NOMO-1 treated with DMSO at 0.1 percent for 48 hours (cell line): ENCODE results near the gene ALOXE3.
A peak's percentile ranks its signal among the peaks of the same experiment; 100 is the strongest.
"Not testable (repeated sequence)": the region's sequence is repeated elsewhere in the genome, so short reads cannot be mapped to it uniquely, and the experiment has no call there.

ENCODE experiments used
- DNase-seq: peaks from one replicate; lab custom pipeline; 2025; ENCODE audit not compliant: unreplicated experiment; lab: John Stamatoyannopoulos, UW

The ALOXE3 gene

GRCh38 chr17:8122924-8123694 is 4.8 kb upstream of the ALOXE3 start:
- no peak for DNase-seq

- DNase-seq: no peak
These were observed 4.2 kb upstream of the ALOXE3 start for GRCh38 chr17:8122422-8122923.

GRCh38 chr17:8121681-8122421 is 3.5 kb upstream of the ALOXE3 start:
- DNase-seq: peak; percentile 44

GRCh38 chr17:8121407-8121680 is 3.0 kb upstream of the ALOXE3 start:
- DNase-seq: no peak

DNA sequence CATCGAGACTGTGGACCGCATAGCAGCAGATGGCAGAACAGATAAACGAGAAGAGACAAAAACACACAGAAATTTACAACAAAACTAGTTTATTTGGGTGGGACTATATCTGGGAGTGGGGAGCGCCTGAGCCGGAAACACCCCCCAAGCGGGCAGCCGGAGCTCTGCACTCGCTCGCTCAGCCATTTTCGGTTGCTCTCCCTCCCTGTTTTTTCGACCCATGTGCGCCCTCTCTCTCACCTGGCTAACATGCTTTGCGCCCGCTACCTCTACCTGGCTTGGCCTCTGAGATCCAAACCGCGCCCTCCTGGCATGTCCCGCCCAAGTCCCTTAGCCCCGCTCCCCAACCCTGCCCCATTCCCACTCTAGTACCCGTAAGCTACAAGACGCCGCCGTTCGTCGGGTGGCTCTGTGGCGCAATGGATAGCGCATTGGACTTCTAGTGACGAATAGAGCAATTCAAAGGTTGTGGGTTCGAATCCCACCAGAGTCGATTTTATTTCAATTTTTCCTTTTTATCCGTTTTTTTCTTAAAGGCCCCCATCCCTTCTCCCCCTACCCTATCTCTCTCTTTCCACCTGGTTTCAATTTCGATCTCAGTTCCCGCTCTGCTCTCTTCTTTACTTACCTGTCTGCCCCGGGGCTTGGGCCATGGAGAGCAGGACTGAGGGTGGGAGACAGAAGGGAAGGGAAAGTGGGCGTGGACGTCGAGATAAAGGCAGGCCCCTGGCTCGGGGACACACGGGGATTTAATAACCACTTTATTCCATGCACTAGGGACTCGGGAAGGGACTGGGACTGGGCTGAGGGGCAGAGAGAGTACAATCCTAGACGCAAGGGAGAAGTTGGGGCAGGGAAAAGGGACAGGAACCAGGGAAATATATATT is 2.4 kb upstream of the ALOXE3 start:
- peak; percentile 47 for DNase-seq

- DNase-seq: peak; percentile 81
These were observed 1.5 kb upstream of the ALOXE3 start for GRCh38 chr17:8119581-8120519.

DNA sequence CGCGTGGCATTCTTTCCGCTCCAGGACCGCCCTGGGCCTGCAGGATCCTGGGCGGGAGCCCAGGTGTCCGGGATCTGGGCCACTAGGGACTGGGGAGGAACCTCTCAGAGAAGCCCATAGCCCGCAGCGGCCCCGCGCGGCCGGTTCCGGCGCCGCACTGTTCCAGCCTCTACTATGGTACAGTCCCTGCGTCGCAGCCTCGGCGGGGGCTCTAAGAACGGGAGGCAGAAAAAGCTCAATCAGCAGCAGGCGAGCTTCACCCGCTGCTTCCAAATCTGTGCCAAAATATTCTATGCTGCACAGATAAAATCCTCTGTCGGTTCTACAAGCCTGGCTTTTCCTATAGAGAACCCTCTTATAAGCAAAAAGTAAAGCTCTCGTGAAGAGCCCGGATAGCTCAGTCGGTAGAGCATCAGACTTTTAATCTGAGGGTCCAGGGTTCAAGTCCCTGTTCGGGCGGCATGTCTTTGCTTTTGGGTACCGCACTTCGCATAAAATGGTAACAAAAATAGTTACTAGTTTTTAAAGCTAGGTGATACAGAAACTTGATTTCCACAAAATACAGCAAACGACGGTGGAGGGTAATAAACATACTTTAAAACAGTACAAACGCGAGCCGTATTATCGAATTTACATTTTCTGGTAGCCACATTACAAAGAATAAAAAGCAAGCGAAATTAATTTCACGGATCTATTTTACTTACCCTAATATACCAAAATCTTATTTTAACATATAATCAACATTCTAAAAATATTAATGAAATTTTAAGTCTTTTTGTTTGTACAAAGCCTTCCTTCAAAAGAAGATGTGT is 661 bp upstream of the ALOXE3 start:
- DNase-seq: peak; percentile 63

DNA sequence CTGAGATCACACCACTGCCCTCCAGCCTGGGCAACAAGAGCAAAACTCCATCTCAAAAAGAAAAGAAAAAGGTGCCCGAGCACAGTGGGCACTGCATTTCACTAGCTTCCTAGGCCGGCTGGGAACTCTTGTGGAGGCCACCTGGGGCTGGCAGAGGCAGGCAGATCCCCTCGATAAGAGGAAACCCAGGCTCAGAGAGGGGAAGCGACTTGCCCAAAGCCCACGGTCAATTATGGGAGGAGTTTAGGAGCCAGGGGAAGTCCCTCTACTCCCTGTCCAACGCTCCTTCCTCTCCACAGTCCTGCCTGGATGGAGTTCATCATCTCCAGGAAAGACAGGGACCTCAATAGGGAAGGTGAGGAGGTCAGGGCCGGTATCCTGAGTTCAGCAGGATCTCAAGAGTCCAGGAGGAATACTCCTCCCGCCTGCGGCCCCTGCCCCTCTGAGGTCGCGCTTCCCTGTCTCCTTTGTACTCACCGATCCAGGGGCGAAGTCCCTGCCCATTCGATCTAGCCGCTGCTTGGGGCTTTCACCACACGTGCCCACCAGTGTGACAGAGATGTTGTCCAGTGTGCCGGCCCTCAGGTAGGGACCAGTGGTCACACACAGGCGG is 841 bp downstream of the ALOXE3 start:
- no peak for DNase-seq

GRCh38 chr17:8116776-8117175 is 1.5 kb downstream of the ALOXE3 start:
- DNase-seq: no peak

DNA sequence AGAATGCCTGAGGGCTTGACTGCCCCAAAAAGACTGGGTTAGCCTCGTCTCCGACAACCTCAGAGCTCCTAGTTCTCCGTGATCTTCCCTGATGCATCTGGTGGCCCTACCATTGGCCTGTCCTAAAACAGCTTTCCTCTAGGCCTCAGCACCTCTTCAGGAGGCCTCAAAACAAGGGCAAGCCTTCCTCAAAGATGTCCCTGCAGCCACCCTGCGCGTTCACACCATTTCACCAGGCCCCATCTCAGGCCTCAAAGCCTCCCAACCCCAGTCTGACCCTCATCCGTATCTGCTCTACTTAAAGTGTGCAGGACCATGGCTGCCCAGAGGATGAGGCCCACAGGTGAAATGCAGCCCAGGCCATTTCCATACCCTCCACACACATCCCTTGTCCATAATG is 7.4 kb downstream of the ALOXE3 start:
- DNase-seq: no peak

GRCh38 chr17:8110456-8110804 is 7.9 kb downstream of the ALOXE3 start:
- DNase-seq: no peak

- peak; percentile 17 for DNase-seq
These were observed 8.5 kb downstream of the ALOXE3 start for GRCh38 chr17:8109661-8110455.

- no peak for DNase-seq
These were observed 9.2 kb downstream of the ALOXE3 start for GRCh38 chr17:8108972-8109660.

DNA sequence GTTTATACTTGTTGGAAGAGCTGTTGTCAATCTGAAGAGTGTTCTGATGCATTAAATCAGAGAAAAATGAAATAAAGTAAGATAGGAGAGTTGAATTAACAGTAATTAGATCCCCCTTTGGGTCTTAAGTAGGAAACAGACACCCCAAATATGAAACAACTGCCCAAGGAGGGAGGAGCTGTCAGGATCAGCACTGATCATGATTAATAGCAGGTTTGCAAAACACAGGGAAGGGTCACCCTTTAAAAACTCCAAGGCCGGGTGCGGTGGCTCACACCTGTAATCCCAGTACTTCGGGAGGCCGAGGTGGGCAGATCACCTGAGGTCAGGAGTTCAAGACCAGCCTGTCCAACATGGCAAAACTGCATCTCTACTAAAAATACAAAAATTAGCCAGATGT is 11.3 kb downstream of the ALOXE3 start:
- DNase-seq: not testable (repeated sequence)

GRCh38 chr17:8105957-8106398 is 12.3 kb downstream of the ALOXE3 start:
- no peak for DNase-seq

DNA sequence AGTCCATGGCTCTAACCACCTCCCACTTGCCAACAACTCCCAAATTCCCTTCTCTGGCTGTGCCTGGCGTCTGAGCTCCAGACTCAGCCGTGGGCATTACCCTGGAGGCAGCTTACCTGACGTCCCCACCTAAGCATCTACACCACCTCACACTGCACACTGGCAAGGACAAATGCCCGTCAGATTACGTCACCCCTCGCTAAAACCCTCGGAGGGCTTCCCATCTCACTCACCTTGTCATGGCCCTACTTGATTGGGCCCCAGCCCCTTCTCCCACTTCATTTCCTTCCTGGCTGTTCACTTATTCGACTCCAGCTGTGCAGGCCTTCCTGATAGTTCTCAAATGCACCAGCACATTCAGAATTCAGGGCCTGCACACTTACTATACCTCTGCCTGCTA is 13.4 kb downstream of the ALOXE3 start:
- DNase-seq: no peak

GRCh38 chr17:8103549-8103948 is 14.8 kb downstream of the ALOXE3 start:
- DNase-seq: no peak

GRCh38 chr17:8101721-8102120 is 16.6 kb downstream of the ALOXE3 start:
- no peak for DNase-seq
